Measurements from ENCODE around the gene CD82.

DNA sequence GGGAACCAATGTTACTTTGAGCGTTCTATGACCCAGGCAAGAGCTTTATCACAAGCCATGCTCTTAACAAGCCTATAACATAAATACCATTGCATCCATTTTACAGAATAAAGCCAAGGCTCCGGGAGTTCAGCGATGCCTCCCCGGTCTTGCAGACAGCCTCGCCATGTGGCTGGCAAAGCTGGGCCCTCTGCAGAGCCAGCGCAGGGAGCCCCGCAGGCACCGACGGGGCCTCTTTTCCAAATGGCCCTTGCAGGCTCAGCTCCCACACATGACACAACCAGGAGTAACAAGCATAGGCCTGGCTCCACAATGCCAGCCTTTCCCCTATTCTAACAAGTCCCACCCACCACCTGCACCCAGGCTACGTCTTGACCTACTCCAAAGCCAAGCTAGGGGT is 89.1 kb downstream of the CD82 start:
- TF ChIP-seq, protein P1, sequence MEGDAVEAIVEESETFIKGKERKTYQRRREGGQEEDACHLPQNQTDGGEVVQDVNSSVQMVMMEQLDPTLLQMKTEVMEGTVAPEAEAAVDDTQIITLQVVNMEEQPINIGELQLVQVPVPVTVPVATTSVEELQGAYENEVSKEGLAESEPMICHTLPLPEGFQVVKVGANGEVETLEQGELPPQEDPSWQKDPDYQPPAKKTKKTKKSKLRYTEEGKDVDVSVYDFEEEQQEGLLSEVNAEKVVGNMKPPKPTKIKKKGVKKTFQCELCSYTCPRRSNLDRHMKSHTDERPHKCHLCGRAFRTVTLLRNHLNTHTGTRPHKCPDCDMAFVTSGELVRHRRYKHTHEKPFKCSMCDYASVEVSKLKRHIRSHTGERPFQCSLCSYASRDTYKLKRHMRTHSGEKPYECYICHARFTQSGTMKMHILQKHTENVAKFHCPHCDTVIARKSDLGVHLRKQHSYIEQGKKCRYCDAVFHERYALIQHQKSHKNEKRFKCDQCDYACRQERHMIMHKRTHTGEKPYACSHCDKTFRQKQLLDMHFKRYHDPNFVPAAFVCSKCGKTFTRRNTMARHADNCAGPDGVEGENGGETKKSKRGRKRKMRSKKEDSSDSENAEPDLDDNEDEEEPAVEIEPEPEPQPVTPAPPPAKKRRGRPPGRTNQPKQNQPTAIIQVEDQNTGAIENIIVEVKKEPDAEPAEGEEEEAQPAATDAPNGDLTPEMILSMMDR (IDR thresholded peaks at IDR 0.05), result no peak
- TF ChIP-seq POLR2A (IDR thresholded peaks at IDR 0.05), result no peak
